Thoracic aorta (tissue), 2 donors: Measurements from ENCODE around the gene COMMD7. TPM values are rescaled to one million over a fixed set of nuclear protein-coding genes. Genes with fewer than 3 reads are reported as not detected.

ENCODE experiments used
- ATAC-seq: fragments of 150-250 bp; one replicate; pipeline ENCODE4 v1.8.0; 2017; ENCODE audit warnings: low read depth; ENCODE audit not compliant: insufficient number of reproducible peaks, low FRiP score
- DNase-seq: peaks from one replicate; pipeline ENCODE4 v3.0.0-alpha.2; 2020; ENCODE audit warnings: low spot score
- H3K27ac ChIP-seq, 2 donors: fragments of 200-600 bp; sonication (generic); 1 replicate in 1 of 2; 2 replicates in 1 of 2; pipeline ENCODE4 v1.5.1; 2016; ENCODE audit warnings: mild to moderate bottlenecking in 2 of 2, moderate library complexity in 2 of 2
- H3K27me3 ChIP-seq: fragments of 200-600 bp; sonication (generic); replicated peaks from 2 replicates; pipeline ENCODE4 v1.6.0; 2016; ENCODE audit warnings: mild to moderate bottlenecking; ENCODE audit not compliant: insufficient read depth
- H3K36me3 ChIP-seq: fragments of 200-600 bp; sonication (generic); one replicate; pipeline ENCODE4 v1.5.1; 2016
- H3K4me1 ChIP-seq, 2 donors: fragments of 200-600 bp; sonication (generic); 1 replicate in 1 of 2; 2 replicates in 1 of 2; pipeline versions ENCODE4 v1.5.1 to v1.6.0; 2016; ENCODE audit warnings: low read depth in 2 of 2, mild to moderate bottlenecking in 1 of 2; ENCODE audit not compliant: control insufficient read depth in 1 of 2
- H3K4me3 ChIP-seq: fragments of 200-600 bp; sonication (generic); 2 replicates; pipeline ENCODE4 v1.5.1; 2016; ENCODE audit warnings: mild to moderate bottlenecking
- H3K9me3 ChIP-seq: fragments of 200-600 bp; sonication (generic); 2 replicates; pipeline ENCODE4 v1.5.1; 2016
- CTCF ChIP-seq: fragments of 200-600 bp; sonication (generic); IDR thresholded peaks from one replicate; pipeline ENCODE4 v1.5.1; 2019; ENCODE audit warnings: antibody characterized with exemption
- total RNA-seq, 2 donors: library from RNA; depleted of rRNA; stranded (reverse); fragments of >200 nt; gene quantifications; one replicate each; pipeline versions ENCODE4 v1.1.0 to v1.2.3, GENCODE V29; 2016

COMMD7 gene
- total RNA-seq, 2 donors from 2014 or later, result 15.7 to 24.6 TPM

- Histone ChIP-seq H3K4me3 (no peak overlapping the region), H3K27ac (no peak overlapping the region), H3K27me3 (no peaks in the 10 kb centered on the region), H3K9me3 (no peaks in the 10 kb centered on the region), H3K36me3 (no peaks in the 10 kb centered on the region), H3K4me1 (no peaks in the 10 kb centered on the region)
- DNase-seq (no peak), ATAC-seq (no peak)
- no peak for TF ChIP-seq CTCF
Observed at GRCh38 chr20:32680544-32681174, 62.6 kb downstream of the COMMD7 start.

- Histone ChIP-seq H3K36me3 (no peaks in the 10 kb centered on the region), H3K27me3 (no peaks in the 10 kb centered on the region), H3K4me3 (no peak overlapping the region), H3K27ac (no peak overlapping the region), H3K9me3 (no peaks in the 10 kb centered on the region), H3K4me1 (no peaks in the 10 kb centered on the region)
- no peak for DNase-seq
- ATAC-seq, result no peak
- TF ChIP-seq CTCF, result no peak
Observed at GRCh38 chr20:32678948-32679347, 64.3 kb downstream of the COMMD7 start.

GRCh38 chr20:32675223-32675975, 67.9 kb downstream of the COMMD7 start:
- Histone ChIP-seq H3K27me3 (no peaks in the 10 kb centered on the region), H3K4me1 (peaks cover 0 to 2% of the 10 kb centered on the region in 2 donors), H3K4me3 (no peak overlapping the region), H3K27ac (no peak overlapping the region), H3K36me3 (no peaks in the 10 kb centered on the region), H3K9me3 (no peaks in the 10 kb centered on the region)
- DNase-seq (no peak), ATAC-seq (no peak)
- TF ChIP-seq CTCF, result no peak

GRCh38 chr20:32674362-32674789, 68.9 kb downstream of the COMMD7 start:
- H3K9me3 ChIP-seq, result no peaks in the 10 kb centered on the region
- no peak for ATAC-seq

More at GRCh38 chr20:32674362-32674789, 68.9 kb downstream of the COMMD7 start:
- Histone ChIP-seq H3K27ac (no peak overlapping the region), H3K4me3 (no peak overlapping the region), H3K4me1 (peaks cover 0 to 2% of the 10 kb centered on the region in 2 donors), H3K27me3 (no peaks in the 10 kb centered on the region), H3K36me3 (no peaks in the 10 kb centered on the region)
- DNase-seq, result no peak
- TF ChIP-seq CTCF, result no peak
